Measurements from ENCODE around the gene FAM107B. TPM values are rescaled to one million over a fixed set of nuclear protein-coding genes. Genes with fewer than 3 reads are reported as not detected.
"Not testable (repeated sequence)": the region's sequence is repeated elsewhere in the genome, so short reads cannot be mapped to it uniquely, and the experiment has no call there.

FAM107B gene
- 10 to 100 TPM in 1 of 2 donors, 1 to 10 TPM in 1; 9.0 to 24.2 TPM for polyA plus RNA-seq

GRCh38 chr10:14774797-14775196 lies at the start of gene FAM107B:
FAM107B (minus strand) TSS chr10:14774897; CDS start chr10:14774663, 234 bp downstream.
- H3K9me3 ChIP-seq (ENCODE audit: control insufficient read depth in 2 of 2, insufficient read depth in 1 of 2, low read depth in 1 of 2, low read length in 1 of 2) = no peaks in the 10 kb centered on the region
- no peaks in the 10 kb centered on the region for H3K36me3 ChIP-seq (ENCODE audit: control insufficient read depth in 2 of 2, insufficient read depth in 2 of 2, low read length in 1 of 2)
- 84 to 85% methylated on average over 8 of the region's 8 CpGs for WGBS, 2 donors
- H3K27me3 ChIP-seq (ENCODE audit: control insufficient read depth in 1 of 2, insufficient read depth in 2 of 2, low read length in 2 of 2) = no peaks in the 10 kb centered on the region
- peak within 1 kb of the TSS; percentile 40 to 59 for H3K27ac ChIP-seq (ENCODE audit: low read depth in 2 of 2, low read length in 1 of 2)
- no peak within 1 kb of the TSS for H3K4me3 ChIP-seq (ENCODE audit: low read depth in 1 of 2, low read length in 2 of 2)
- no peaks in the 10 kb centered on the region for H3K4me1 ChIP-seq (ENCODE audit: control insufficient read depth in 2 of 2, insufficient read depth in 2 of 2, low read length in 1 of 2)

GRCh38 chr10:14823966-14824365 lies 49.3 kb upstream of the FAM107B start:
- no peaks in the 10 kb centered on the region for H3K4me1 ChIP-seq (ENCODE audit: control insufficient read depth in 2 of 2, insufficient read depth in 2 of 2, low read length in 1 of 2)
- no peak overlapping the region for H3K27ac ChIP-seq (ENCODE audit: low read depth in 2 of 2, low read length in 1 of 2)
- 89 to 91% methylated on average over 3 of the region's 3 CpGs for WGBS, 2 donors
- H3K9me3 ChIP-seq (ENCODE audit: control insufficient read depth in 2 of 2, insufficient read depth in 1 of 2, low read depth in 1 of 2, low read length in 1 of 2) = no peaks in the 10 kb centered on the region
- no peak overlapping the region for H3K4me3 ChIP-seq (ENCODE audit: low read depth in 1 of 2, low read length in 2 of 2)
- H3K27me3 ChIP-seq (ENCODE audit: control insufficient read depth in 1 of 2, insufficient read depth in 2 of 2, low read length in 2 of 2) = no peaks in the 10 kb centered on the region
- H3K36me3 ChIP-seq (ENCODE audit: control insufficient read depth in 2 of 2, insufficient read depth in 2 of 2, low read length in 1 of 2) = no peaks in the 10 kb centered on the region

GRCh38 chr10:14822879-14823755 lies 48.4 kb upstream of the FAM107B start:
- no peaks in the 10 kb centered on the region for H3K36me3 ChIP-seq (ENCODE audit: control insufficient read depth in 2 of 2, insufficient read depth in 2 of 2, low read length in 1 of 2)
- H3K4me1 ChIP-seq (ENCODE audit: control insufficient read depth in 2 of 2, insufficient read depth in 2 of 2, low read length in 1 of 2) = no peaks in the 10 kb centered on the region
- H3K27me3 ChIP-seq (ENCODE audit: control insufficient read depth in 1 of 2, insufficient read depth in 2 of 2, low read length in 2 of 2) = no peaks in the 10 kb centered on the region
- no peak overlapping the region for H3K27ac ChIP-seq (ENCODE audit: low read depth in 2 of 2, low read length in 1 of 2)
- no peaks in the 10 kb centered on the region for H3K9me3 ChIP-seq (ENCODE audit: control insufficient read depth in 2 of 2, insufficient read depth in 1 of 2, low read depth in 1 of 2, low read length in 1 of 2)
- H3K4me3 ChIP-seq (ENCODE audit: low read depth in 1 of 2, low read length in 2 of 2) = no peak overlapping the region
- 34 to 35% methylated on average over 3 of the region's 3 CpGs for WGBS, 2 donors

- Histone ChIP-seq H3K4me3 (ENCODE audit: low read depth in 1 of 2, low read length in 2 of 2) (no peak overlapping the region), H3K9me3 (ENCODE audit: control insufficient read depth in 2 of 2, insufficient read depth in 1 of 2, low read depth in 1 of 2, low read length in 1 of 2) (no peaks in the 10 kb centered on the region), H3K36me3 (ENCODE audit: control insufficient read depth in 2 of 2, insufficient read depth in 2 of 2, low read length in 1 of 2) (no peaks in the 10 kb centered on the region), H3K27ac (ENCODE audit: low read depth in 2 of 2, low read length in 1 of 2) (no peak overlapping the region), H3K4me1 (ENCODE audit: control insufficient read depth in 2 of 2, insufficient read depth in 2 of 2, low read length in 1 of 2) (no peaks in the 10 kb centered on the region), H3K27me3 (ENCODE audit: control insufficient read depth in 1 of 2, insufficient read depth in 2 of 2, low read length in 2 of 2) (no peaks in the 10 kb centered on the region)
- 74 to 85% methylated on average over 6 of the region's 6 CpGs for WGBS, 2 donors
These were observed 47.1 kb upstream of the FAM107B start for GRCh38 chr10:14821635-14822375.

- Histone ChIP-seq H3K36me3 (ENCODE audit: control insufficient read depth in 2 of 2, insufficient read depth in 2 of 2, low read length in 1 of 2) (no peaks in the 10 kb centered on the region), H3K4me1 (ENCODE audit: control insufficient read depth in 2 of 2, insufficient read depth in 2 of 2, low read length in 1 of 2) (no peaks in the 10 kb centered on the region), H3K4me3 (ENCODE audit: low read depth in 1 of 2, low read length in 2 of 2) (no peak overlapping the region), H3K27ac (ENCODE audit: low read depth in 2 of 2, low read length in 1 of 2) (no peak overlapping the region), H3K27me3 (ENCODE audit: control insufficient read depth in 1 of 2, insufficient read depth in 2 of 2, low read length in 2 of 2) (no peaks in the 10 kb centered on the region), H3K9me3 (ENCODE audit: control insufficient read depth in 2 of 2, insufficient read depth in 1 of 2, low read depth in 1 of 2, low read length in 1 of 2) (no peaks in the 10 kb centered on the region)
- 90 to 98% methylated on average over 5 of the region's 5 CpGs for WGBS, 2 donors
These were observed 46.1 kb upstream of the FAM107B start for GRCh38 chr10:14820775-14821154.

GRCh38 chr10:14820010-14820774 lies 45.5 kb upstream of the FAM107B start:
- H3K4me3 ChIP-seq (ENCODE audit: low read depth in 1 of 2, low read length in 2 of 2) = no peak overlapping the region
- 79 to 86% methylated on average over 10 of the region's 10 CpGs for WGBS, 2 donors
- H3K36me3 ChIP-seq (ENCODE audit: control insufficient read depth in 2 of 2, insufficient read depth in 2 of 2, low read length in 1 of 2) = no peaks in the 10 kb centered on the region
- no peaks in the 10 kb centered on the region for H3K4me1 ChIP-seq (ENCODE audit: control insufficient read depth in 2 of 2, insufficient read depth in 2 of 2, low read length in 1 of 2)
- H3K27me3 ChIP-seq (ENCODE audit: control insufficient read depth in 1 of 2, insufficient read depth in 2 of 2, low read length in 2 of 2) = no peaks in the 10 kb centered on the region
- H3K27ac ChIP-seq (ENCODE audit: low read depth in 2 of 2, low read length in 1 of 2) = no peak overlapping the region
- H3K9me3 ChIP-seq (ENCODE audit: control insufficient read depth in 2 of 2, insufficient read depth in 1 of 2, low read depth in 1 of 2, low read length in 1 of 2) = no peaks in the 10 kb centered on the region

- not testable (repeated sequence) for H3K4me3 ChIP-seq (ENCODE audit: low read depth in 1 of 2, low read length in 2 of 2)
- WGBS, 2 donors = 98 to 99% methylated on average over 7 of the region's 7 CpGs
These were observed 42.0 kb upstream of the FAM107B start for GRCh38 chr10:14816717-14817116.

GRCh38 chr10:14815681-14816080 lies 41.0 kb upstream of the FAM107B start:
- no peaks in the 10 kb centered on the region for H3K27me3 ChIP-seq (ENCODE audit: control insufficient read depth in 1 of 2, insufficient read depth in 2 of 2, low read length in 2 of 2)
- 86 to 87% methylated on average over 6 of the region's 6 CpGs for WGBS, 2 donors

More at GRCh38 chr10:14816717-14817116, 42.0 kb upstream of the FAM107B start:
- H3K27me3 ChIP-seq (ENCODE audit: control insufficient read depth in 1 of 2, insufficient read depth in 2 of 2, low read length in 2 of 2); H3K9me3 ChIP-seq (ENCODE audit: control insufficient read depth in 2 of 2, insufficient read depth in 1 of 2, low read depth in 1 of 2, low read length in 1 of 2); H3K4me1 ChIP-seq (ENCODE audit: control insufficient read depth in 2 of 2, insufficient read depth in 2 of 2, low read length in 1 of 2); H3K36me3 ChIP-seq (ENCODE audit: control insufficient read depth in 2 of 2, insufficient read depth in 2 of 2, low read length in 1 of 2); H3K27ac ChIP-seq (ENCODE audit: low read depth in 2 of 2, low read length in 1 of 2): not testable (repeated sequence)

GRCh38 chr10:14812271-14812670 lies 37.6 kb upstream of the FAM107B start:
- H3K9me3 ChIP-seq (ENCODE audit: control insufficient read depth in 2 of 2, insufficient read depth in 1 of 2, low read depth in 1 of 2, low read length in 1 of 2) = no peaks in the 10 kb centered on the region
- H3K36me3 ChIP-seq (ENCODE audit: control insufficient read depth in 2 of 2, insufficient read depth in 2 of 2, low read length in 1 of 2) = no peaks in the 10 kb centered on the region
- no peaks in the 10 kb centered on the region for H3K4me1 ChIP-seq (ENCODE audit: control insufficient read depth in 2 of 2, insufficient read depth in 2 of 2, low read length in 1 of 2)
- H3K27me3 ChIP-seq (ENCODE audit: control insufficient read depth in 1 of 2, insufficient read depth in 2 of 2, low read length in 2 of 2) = no peaks in the 10 kb centered on the region
- no peak overlapping the region for H3K27ac ChIP-seq (ENCODE audit: low read depth in 2 of 2, low read length in 1 of 2)
- 94 to 97% methylated on average over 3 of the region's 3 CpGs for WGBS, 2 donors
- H3K4me3 ChIP-seq (ENCODE audit: low read depth in 1 of 2, low read length in 2 of 2) = no peak overlapping the region

More at GRCh38 chr10:14815681-14816080, 41.0 kb upstream of the FAM107B start:
- H3K9me3 ChIP-seq (ENCODE audit: control insufficient read depth in 2 of 2, insufficient read depth in 1 of 2, low read depth in 1 of 2, low read length in 1 of 2) = no peaks in the 10 kb centered on the region
- no peak overlapping the region for H3K4me3 ChIP-seq (ENCODE audit: low read depth in 1 of 2, low read length in 2 of 2)
- H3K4me1 ChIP-seq (ENCODE audit: control insufficient read depth in 2 of 2, insufficient read depth in 2 of 2, low read length in 1 of 2) = no peaks in the 10 kb centered on the region
- no peak overlapping the region for H3K27ac ChIP-seq (ENCODE audit: low read depth in 2 of 2, low read length in 1 of 2)
- H3K36me3 ChIP-seq (ENCODE audit: control insufficient read depth in 2 of 2, insufficient read depth in 2 of 2, low read length in 1 of 2) = no peaks in the 10 kb centered on the region
